A204.1 (cell line): ENCODE data around the gene CAMTA1.

Experiments
- FAIRE-seq: peaks from 2 replicates; lab custom pipeline; 2012; peaks lifted over from hg19 to GRCh38; lab: Jason Lieb, UNC

The CAMTA1 gene

GRCh38 chr1:7233646-7234470 is 448.6 kb downstream of the CAMTA1 start:
- FAIRE-seq, result no peak

GRCh38 chr1:7234471-7234755 is 449.2 kb downstream of the CAMTA1 start:
- no peak for FAIRE-seq

GRCh38 chr1:7235871-7236517 is 450.7 kb downstream of the CAMTA1 start:
- no peak for FAIRE-seq

DNA sequence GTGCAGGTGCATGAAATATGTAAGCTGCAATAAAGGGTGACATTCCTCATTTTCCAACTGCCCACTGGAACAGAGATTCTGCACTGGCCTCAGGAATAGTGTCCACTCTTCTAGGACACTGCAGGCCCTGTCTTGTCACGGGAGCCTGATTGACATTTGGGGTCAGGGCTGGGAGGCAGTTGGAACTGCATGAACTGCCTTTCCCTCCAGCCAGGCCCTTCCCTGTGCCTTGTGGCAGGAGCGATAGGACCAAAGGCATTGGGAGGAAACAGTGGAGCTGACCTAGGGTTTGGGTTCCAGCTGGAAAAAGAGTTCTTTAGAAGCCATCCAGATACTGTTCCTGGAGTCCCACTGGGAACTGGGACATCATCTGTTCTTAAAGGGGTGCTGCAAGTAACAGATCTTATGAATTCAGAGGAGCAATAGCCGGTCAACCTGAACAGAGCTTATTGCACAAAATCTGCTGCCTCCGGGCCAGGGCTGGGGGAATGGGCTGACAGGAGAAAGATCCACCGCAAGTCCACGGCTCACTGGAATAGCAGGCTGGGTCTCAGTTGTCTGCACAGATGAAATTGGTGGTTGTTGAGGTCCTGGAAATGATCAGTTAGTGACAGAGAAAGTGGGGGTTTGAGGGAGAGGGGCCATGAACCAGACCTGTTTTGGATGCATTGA is 451.7 kb downstream of the CAMTA1 start:
- no peak for FAIRE-seq

DNA sequence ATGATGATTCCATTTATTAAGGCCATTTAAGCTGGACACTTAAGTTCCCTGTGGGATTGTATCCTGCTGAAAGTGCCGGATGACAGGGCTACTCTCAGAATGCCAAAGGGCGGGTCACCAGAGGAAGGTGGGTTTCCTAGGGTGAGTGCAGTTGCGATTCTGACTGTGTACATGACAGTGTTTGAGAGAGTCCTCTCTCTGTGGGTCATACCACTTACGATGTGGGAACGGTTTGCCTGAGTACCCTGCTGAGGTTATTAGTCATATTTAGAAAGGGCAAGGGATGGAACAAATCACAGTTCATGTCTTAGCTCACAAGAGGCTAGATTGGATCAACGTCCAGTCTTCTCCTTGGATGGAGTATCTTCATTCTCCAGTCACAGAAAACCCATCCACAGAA is 461.9 kb downstream of the CAMTA1 start:
- FAIRE-seq, result no peak

DNA sequence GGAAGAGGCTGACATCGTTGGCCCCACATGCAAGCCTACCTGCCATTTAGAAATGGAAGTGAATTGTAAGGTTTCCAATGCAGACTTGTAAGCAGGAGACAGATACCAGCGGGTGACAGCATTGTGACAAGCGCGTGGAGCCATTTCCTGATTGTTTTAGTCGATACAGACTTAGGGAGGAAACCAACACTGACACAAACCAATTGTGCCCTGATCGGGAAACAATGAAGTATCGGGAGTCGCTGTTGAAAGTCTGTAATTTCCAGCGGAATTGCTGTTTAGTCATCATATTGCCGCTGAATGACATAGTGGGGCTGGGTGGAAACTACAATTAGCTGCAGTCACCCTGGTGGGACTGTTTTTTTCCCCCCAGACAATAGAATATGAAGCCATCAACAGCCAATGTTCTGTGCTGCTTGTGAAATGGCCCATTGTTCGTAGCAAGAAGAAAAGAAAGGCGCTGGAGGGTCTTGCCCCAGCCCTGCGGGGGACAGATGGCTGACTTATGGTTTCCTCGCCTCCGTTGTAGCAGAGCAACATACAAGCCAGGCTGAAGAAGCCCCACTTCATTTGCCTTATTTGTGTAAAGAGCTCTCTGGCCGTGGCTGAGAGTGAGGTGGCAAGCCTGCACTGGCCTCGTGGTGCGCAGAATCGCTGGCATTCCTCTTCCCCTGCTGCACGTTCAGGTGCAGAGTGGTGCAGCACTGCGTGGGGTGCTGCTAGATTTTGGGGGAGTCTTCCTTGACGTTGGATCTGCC is 462.7 kb downstream of the CAMTA1 start:
- no peak for FAIRE-seq

DNA sequence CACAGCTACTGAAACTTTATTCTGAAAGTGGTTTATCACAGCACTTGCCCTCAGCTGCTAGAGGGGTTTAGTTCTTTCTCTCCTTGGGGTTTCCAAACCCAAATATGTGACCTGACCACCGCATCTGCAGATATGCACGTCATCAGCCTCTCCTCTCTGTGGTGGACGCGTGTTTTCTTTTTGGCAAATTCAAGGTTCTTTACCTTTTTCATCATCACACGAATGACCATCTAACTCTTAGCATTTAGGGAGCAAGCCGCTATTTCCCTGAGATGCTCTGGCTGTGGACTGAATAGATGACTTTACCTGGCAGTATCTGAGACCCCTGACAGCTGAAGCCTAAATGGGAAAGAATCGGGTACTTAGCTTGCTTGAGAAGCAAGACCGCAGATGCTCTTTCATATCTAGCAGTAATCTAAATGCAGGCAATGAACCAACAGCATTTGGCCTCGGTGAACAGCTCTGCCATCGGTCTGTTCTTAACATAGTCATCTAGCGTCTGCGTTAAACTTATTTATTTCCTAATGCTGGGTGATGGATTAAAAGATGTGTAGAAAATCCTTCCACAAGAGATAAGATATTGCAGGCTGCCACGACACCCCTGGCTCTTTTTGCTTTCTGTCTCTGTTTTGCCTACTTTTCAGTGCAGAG is 463.4 kb downstream of the CAMTA1 start:
- no peak for FAIRE-seq

DNA sequence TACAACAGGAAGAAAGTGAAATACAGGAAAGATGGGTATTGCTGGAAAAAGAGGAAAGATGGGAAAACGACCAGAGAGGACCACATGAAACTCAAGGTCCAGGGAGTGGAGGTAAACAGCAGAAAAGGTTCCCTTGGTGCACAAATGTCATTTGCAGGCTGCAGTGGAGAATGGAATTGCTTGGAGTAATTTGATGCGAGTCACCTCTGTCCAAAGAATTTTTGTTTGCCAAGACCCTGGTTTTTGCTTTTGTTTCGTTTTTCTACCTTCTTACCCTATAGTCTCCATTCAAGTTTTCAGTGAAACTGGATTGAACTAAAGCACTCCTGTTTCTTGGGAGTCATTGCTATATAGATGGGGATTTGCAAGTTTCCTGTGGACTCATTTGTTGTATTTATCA is 464.3 kb downstream of the CAMTA1 start:
- no peak for FAIRE-seq

GRCh38 chr1:7250176-7250575 is 464.9 kb downstream of the CAMTA1 start:
- no peak for FAIRE-seq

DNA sequence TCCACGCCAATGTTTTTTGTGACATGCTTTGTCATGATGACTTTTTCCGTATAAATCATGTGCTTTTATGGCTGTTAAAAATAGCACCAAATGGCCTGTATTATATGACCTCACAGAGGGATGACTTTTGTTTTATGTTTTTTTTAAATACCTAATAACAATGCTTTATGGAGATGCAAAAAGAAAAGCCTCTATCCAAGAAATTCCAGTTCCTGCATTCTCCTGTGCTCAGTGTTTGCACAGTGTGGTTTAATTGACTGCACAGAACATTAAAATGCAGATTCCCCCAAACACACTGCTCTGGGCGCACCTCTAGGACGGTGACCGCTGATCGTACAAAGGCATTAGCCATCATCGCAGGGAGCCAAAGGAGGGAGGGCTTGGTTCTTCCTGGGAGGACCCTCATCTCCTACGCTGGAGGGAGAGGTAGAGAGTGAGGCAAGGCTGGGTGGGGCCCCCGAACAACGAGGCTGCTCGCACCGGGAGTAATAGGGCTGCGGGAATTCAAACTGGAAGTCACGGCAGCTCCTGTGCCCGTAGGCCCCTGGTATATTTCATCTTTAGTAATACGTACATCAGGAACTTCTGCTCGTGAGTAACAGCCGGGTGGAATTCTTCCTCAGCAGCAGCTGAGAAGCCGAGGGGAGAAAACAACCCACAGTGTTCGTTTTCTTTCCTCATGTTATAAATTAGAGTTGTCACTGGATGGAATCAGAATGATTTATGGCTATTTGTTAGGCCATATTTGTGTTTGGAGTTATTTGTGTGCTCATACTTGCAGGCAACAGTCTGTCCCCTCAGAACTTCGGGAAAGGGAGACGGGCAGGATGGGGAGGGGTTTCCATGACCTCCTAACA is 465.6 kb downstream of the CAMTA1 start:
- no peak for FAIRE-seq

GRCh38 chr1:7251454-7251800 is 466.2 kb downstream of the CAMTA1 start:
- FAIRE-seq, result no peak

GRCh38 chr1:7252411-7253117 is 467.3 kb downstream of the CAMTA1 start:
- no peak for FAIRE-seq

DNA sequence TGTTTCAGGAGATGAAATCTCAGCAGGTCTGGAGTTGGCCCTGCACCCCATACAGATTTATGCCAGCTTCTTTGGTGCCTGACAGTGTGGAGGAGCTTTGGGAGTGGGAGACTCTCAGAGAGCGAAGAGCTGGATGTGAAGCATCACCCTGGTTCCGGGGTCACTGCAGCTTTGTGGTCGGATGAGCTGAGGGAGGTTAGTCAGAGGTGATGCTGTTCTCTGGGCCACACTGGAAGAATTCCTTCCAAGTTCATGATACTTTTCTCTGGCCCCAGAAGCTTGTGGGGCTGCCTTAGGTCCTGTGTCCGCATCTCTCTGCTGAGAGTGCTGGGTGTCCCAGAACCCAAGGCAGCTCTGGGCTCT is 467.8 kb downstream of the CAMTA1 start:
- no peak for FAIRE-seq

GRCh38 chr1:7253988-7254587 is 468.8 kb downstream of the CAMTA1 start:
- no peak for FAIRE-seq

GRCh38 chr1:7255303-7256058 is 470.2 kb downstream of the CAMTA1 start:
- FAIRE-seq, result peak; percentile 100

GRCh38 chr1:7256526-7256925 is 471.3 kb downstream of the CAMTA1 start:
- FAIRE-seq, result no peak

DNA sequence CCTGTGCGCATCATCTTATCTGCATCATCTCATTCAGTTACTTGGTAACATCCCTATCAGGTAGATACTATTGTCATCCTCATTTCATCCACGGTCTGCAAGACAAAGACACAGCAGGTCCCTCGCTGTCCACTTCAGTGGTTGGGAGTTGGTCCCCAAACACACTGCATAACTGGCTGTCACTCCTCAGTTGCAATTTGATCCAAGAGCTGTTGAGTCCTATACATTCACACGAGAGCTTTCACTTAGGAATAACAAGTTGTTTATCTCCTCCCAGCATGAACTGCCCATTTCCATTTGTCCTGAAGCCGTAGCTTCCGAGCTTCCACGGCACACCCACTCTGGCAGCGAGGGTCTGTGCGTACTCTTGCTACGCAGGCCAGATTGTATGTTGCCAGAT is 472.0 kb downstream of the CAMTA1 start:
- no peak for FAIRE-seq

DNA sequence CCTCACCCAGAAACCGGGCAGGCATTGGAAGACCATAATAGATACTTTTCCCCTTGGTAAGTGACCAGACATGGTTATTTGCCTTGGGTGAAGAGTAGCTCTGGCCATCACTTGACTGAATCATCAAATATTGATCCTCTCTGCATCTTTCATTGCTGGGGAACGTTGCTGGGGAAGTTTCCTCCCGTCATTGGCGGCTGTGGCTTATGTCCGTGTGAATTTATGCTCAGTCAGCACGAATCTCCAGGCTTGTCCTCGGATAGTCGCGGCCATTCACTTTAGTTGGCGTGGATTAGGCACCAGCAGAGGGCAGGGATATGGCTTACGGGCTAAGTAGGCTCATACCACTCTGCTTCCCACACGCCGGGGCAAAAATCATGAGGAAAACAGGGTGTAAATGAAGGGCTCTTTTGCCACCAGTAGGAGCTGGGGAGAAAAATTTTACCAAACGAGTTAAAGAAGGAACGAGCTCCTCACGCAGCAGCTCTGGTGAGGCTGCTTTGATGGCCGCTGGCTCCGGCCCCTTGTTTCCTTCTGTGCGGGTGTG is 473.4 kb downstream of the CAMTA1 start:
- FAIRE-seq, result no peak

DNA sequence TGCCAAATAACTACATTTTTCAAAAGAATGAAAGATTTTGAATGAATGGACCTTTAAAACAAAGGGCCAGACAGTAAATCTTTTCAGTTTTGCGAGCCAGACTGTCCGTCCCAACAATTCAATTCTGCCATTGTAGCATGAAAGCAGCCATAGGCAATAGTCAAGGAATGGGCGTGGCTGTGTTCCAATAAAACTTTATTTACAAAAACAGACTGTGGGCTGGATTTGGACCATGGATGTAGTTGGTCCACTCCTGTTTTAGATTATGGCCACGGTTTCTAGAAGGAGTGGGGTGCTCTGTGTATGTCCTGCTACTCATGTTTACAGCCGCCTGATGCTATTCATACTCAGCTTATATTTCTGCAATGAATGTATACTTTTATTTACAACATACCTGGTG is 474.7 kb downstream of the CAMTA1 start:
- no peak for FAIRE-seq
